ENCODE data around the gene SLIT1.

Gene SLIT1

GRCh38 chr10:97180986-97181385 lies 4.8 kb downstream of the SLIT1 start:
- FAIRE-seq (no peak), DNase-seq (ENCODE audit: insufficient read length) (no peak)
- TF ChIP-seq POLR2AphosphoS5 (IDR thresholded peaks at IDR 0.05; ENCODE audit: low read depth, low read length): no peak
- TF ChIP-seq POLR2A (IDR thresholded peaks at IDR 0.05; ENCODE audit: low read depth, low read length): no peak
- no peak for TF ChIP-seq TAF1 (IDR thresholded peaks at IDR 0.05; ENCODE audit: borderline replicate concordance, low read depth, low read length)

- no peak for FAIRE-seq
- no peak for DNase-seq (ENCODE audit: insufficient read length)
- no peak for TF ChIP-seq TAF1 (IDR thresholded peaks at IDR 0.05; ENCODE audit: borderline replicate concordance, low read depth, low read length)
- no peak for TF ChIP-seq POLR2A (IDR thresholded peaks at IDR 0.05; ENCODE audit: low read depth, low read length)
- no peak for TF ChIP-seq POLR2AphosphoS5 (IDR thresholded peaks at IDR 0.05; ENCODE audit: low read depth, low read length)
Measured at GRCh38 chr10:97180363-97180755, 5.4 kb downstream of the SLIT1 start.

GRCh38 chr10:97179731-97180362 lies 5.9 kb downstream of the SLIT1 start:
- TF ChIP-seq POLR2AphosphoS5 (IDR thresholded peaks at IDR 0.05; ENCODE audit: low read depth, low read length) (no peak), POLR2A (IDR thresholded peaks at IDR 0.05; ENCODE audit: low read depth, low read length) (no peak), TAF1 (IDR thresholded peaks at IDR 0.05; ENCODE audit: borderline replicate concordance, low read depth, low read length) (no peak)
- DNase-seq (ENCODE audit: insufficient read length) (no peak), FAIRE-seq (no peak)

- TF ChIP-seq POLR2AphosphoS5 (IDR thresholded peaks at IDR 0.05; ENCODE audit: low read depth, low read length): no peak
- FAIRE-seq (no peak), DNase-seq (ENCODE audit: insufficient read length) (no peak)
Measured at GRCh38 chr10:97179311-97179710, 6.4 kb downstream of the SLIT1 start.

GRCh38 chr10:97178074-97178473 lies 7.7 kb downstream of the SLIT1 start:
- TF ChIP-seq POLR2A (IDR thresholded peaks at IDR 0.05; ENCODE audit: low read depth, low read length): no peak
- no peak for TF ChIP-seq POLR2AphosphoS5 (IDR thresholded peaks at IDR 0.05; ENCODE audit: low read depth, low read length)
- TF ChIP-seq TAF1 (IDR thresholded peaks at IDR 0.05; ENCODE audit: borderline replicate concordance, low read depth, low read length): no peak
- FAIRE-seq (no peak), DNase-seq (ENCODE audit: insufficient read length) (no peak)

- no peak for FAIRE-seq
- no peak for DNase-seq (ENCODE audit: insufficient read length)
- TF ChIP-seq POLR2A (IDR thresholded peaks at IDR 0.05; ENCODE audit: low read depth, low read length) (no peak), POLR2AphosphoS5 (IDR thresholded peaks at IDR 0.05; ENCODE audit: low read depth, low read length) (no peak), TAF1 (IDR thresholded peaks at IDR 0.05; ENCODE audit: borderline replicate concordance, low read depth, low read length) (no peak)
Measured at GRCh38 chr10:97176226-97176625, 9.5 kb downstream of the SLIT1 start.

- FAIRE-seq (no peak), DNase-seq (ENCODE audit: insufficient read length) (no peak)
- no peak for TF ChIP-seq POLR2A (IDR thresholded peaks at IDR 0.05; ENCODE audit: low read depth, low read length)
- no peak for TF ChIP-seq POLR2AphosphoS5 (IDR thresholded peaks at IDR 0.05; ENCODE audit: low read depth, low read length)
- no peak for TF ChIP-seq TAF1 (IDR thresholded peaks at IDR 0.05; ENCODE audit: borderline replicate concordance, low read depth, low read length)
Measured at GRCh38 chr10:97175586-97175985, 10.2 kb downstream of the SLIT1 start.

- DNase-seq (ENCODE audit: insufficient read length) (no peak), FAIRE-seq (no peak)
- no peak for TF ChIP-seq POLR2A (IDR thresholded peaks at IDR 0.05; ENCODE audit: low read depth, low read length)
- no peak for TF ChIP-seq TAF1 (IDR thresholded peaks at IDR 0.05; ENCODE audit: borderline replicate concordance, low read depth, low read length)
- no peak for TF ChIP-seq POLR2AphosphoS5 (IDR thresholded peaks at IDR 0.05; ENCODE audit: low read depth, low read length)
Measured at GRCh38 chr10:97174941-97175340, 10.8 kb downstream of the SLIT1 start.

- FAIRE-seq (no peak), DNase-seq (ENCODE audit: insufficient read length) (no peak)
- no peak for TF ChIP-seq TAF1 (IDR thresholded peaks at IDR 0.05; ENCODE audit: borderline replicate concordance, low read depth, low read length)
- no peak for TF ChIP-seq POLR2A (IDR thresholded peaks at IDR 0.05; ENCODE audit: low read depth, low read length)
- no peak for TF ChIP-seq POLR2AphosphoS5 (IDR thresholded peaks at IDR 0.05; ENCODE audit: low read depth, low read length)
Measured at GRCh38 chr10:97174276-97174775, 11.4 kb downstream of the SLIT1 start.

GRCh38 chr10:97173036-97173435 lies 12.7 kb downstream of the SLIT1 start:
- no peak for FAIRE-seq

GRCh38 chr10:97171001-97171400 lies 14.8 kb downstream of the SLIT1 start:
- TF ChIP-seq TAF1 (IDR thresholded peaks at IDR 0.05; ENCODE audit: borderline replicate concordance, low read depth, low read length): no peak
- TF ChIP-seq POLR2A (IDR thresholded peaks at IDR 0.05; ENCODE audit: low read depth, low read length): no peak
- no peak for TF ChIP-seq POLR2AphosphoS5 (IDR thresholded peaks at IDR 0.05; ENCODE audit: low read depth, low read length)
- DNase-seq (ENCODE audit: insufficient read length): no peak
- no peak for FAIRE-seq

More at GRCh38 chr10:97173036-97173435, 12.7 kb downstream of the SLIT1 start:
- DNase-seq (ENCODE audit: insufficient read length): no peak
- TF ChIP-seq POLR2AphosphoS5 (IDR thresholded peaks at IDR 0.05; ENCODE audit: low read depth, low read length): no peak
- no peak for TF ChIP-seq TAF1 (IDR thresholded peaks at IDR 0.05; ENCODE audit: borderline replicate concordance, low read depth, low read length)
- no peak for TF ChIP-seq POLR2A (IDR thresholded peaks at IDR 0.05; ENCODE audit: low read depth, low read length)

- DNase-seq (ENCODE audit: insufficient read length): no peak
Measured at GRCh38 chr10:97169911-97170693, 15.7 kb downstream of the SLIT1 start.

More at GRCh38 chr10:97169911-97170693, 15.7 kb downstream of the SLIT1 start:
- no peak for FAIRE-seq
- TF ChIP-seq POLR2A (IDR thresholded peaks at IDR 0.05; ENCODE audit: low read depth, low read length) (no peak), TAF1 (IDR thresholded peaks at IDR 0.05; ENCODE audit: borderline replicate concordance, low read depth, low read length) (no peak), POLR2AphosphoS5 (IDR thresholded peaks at IDR 0.05; ENCODE audit: low read depth, low read length) (no peak)

All from GM12892 (cell line).